HCT116 (cell line): ENCODE data around the gene SFXN5. TPM values are rescaled to one million over a fixed set of nuclear protein-coding genes. Genes with fewer than 3 reads are reported as not detected.

Experiments used
- ATAC-seq: fragments of 200-7000 bp; cut with Tn5 transposase; 2 replicates; pipeline ENCODE4 v1.9.1; 2020; ENCODE audit warnings: mild to moderate bottlenecking, moderate library complexity
- BruUV-seq: library from RNA; stranded (reverse); fragments of 400-500 nt; replicated peaks from 2 replicates; lab custom pipeline; 2021; lab: Mats Ljungman, UMichigan
- CTCF ChIA-PET: fragments of 300-600 bp; sonication (Branson Sonifier 250); formaldehyde crosslinking; loops from one replicate; lab custom pipeline; 2021; ENCODE audit warnings: antibody characterized with exemption; lab: Charles Lee
- POLR2A ChIA-PET: fragments of 300-600, 350-600 bp; sonication (Branson Sonifier 250); formaldehyde crosslinking; loops from one replicate; lab custom pipeline; 2021; ENCODE audit warnings: antibody characterized with exemption; lab: Charles Lee
- RAD21 ChIA-PET, 2 experiments: fragments of 300-600 bp; sonication (Branson Sonifier 250); formaldehyde crosslinking; loops; one replicate each; lab custom pipeline; 2023; ENCODE audit warnings: low total read pairs in 2 of 2; ENCODE audit not compliant: uncharacterized antibody in 2 of 2, unreplicated experiment in 2 of 2, low non-redundant PET in 1 of 2; lab: Charles Lee
- DNase-seq: peaks from one replicate; pipeline ENCODE4 v3.0.0-alpha.2; 2010; ENCODE audit warnings: low read depth, low spot score
- H2AFZ ChIP-seq: fragments of 200-600 bp; shearing (Covaris generic), sonication (generic); 2 replicates; pipeline ENCODE4 v1.6.1; 2017; ENCODE audit warnings: low read depth, mixed run types, mixed read lengths, antibody characterized with exemption, low read length; ENCODE audit not compliant: poor library complexity, severe bottlenecking
- H3K27ac ChIP-seq: 2 replicates; pipeline ENCODE4 v1.5.1; 2012; ENCODE audit warnings: low read depth, low read length
- H3K27me3 ChIP-seq: fragments of 200-600 bp; sonication (generic); 2 replicates; pipeline ENCODE4 v1.6.1; 2016; ENCODE audit warnings: mixed run types, low read length, mixed read lengths; ENCODE audit not compliant: insufficient read depth
- H3K36me3 ChIP-seq, 2 experiments: fragments of 200-500 bp in 1 of 2; fragments of 200-600 bp in 1 of 2; sonication (Bioruptor generic) in 1 of 2; sonication (generic) in 1 of 2; 2 replicates each; pipeline versions ENCODE4 v1.5.1 to v1.6.1; 2014 to 2016; ENCODE audit warnings: low read length in 2 of 2, inconsistent platforms in 1 of 2, mixed read lengths in 1 of 2, mixed run types in 1 of 2; ENCODE audit not compliant: insufficient read depth in 2 of 2, control insufficient read depth in 1 of 2
- H3K4me1 ChIP-seq, 2 experiments: fragments of 200-600 bp in 1 of 2; sonication (generic) in 1 of 2; 2 replicates each; pipeline versions ENCODE4 v1.5.1 to v1.6.1; 2012 to 2017; ENCODE audit warnings: low read length in 2 of 2, inconsistent platforms in 1 of 2, mild to moderate bottlenecking in 1 of 2, mixed read lengths in 1 of 2, mixed run types in 1 of 2, moderate library complexity in 1 of 2; ENCODE audit not compliant: insufficient read depth in 2 of 2, control insufficient read depth in 1 of 2
- H3K4me2 ChIP-seq: fragments of 200-600 bp; sonication (generic); 2 replicates; pipeline ENCODE4 v1.6.1; 2017; ENCODE audit warnings: mixed run types, low read length, mixed read lengths
- H3K4me3 ChIP-seq, 2 experiments: fragments of 200-600 bp in 1 of 2; sonication (generic) in 1 of 2; replicated peaks in 1 of 2; 2 replicates each; pipeline ENCODE4 v1.5.1; 2011 to 2016; ENCODE audit warnings: low read length in 2 of 2, control low read depth in 1 of 2, low read depth in 1 of 2, mild to moderate bottlenecking in 1 of 2, mixed read lengths in 1 of 2, mixed run types in 1 of 2
- H3K79me2 ChIP-seq: fragments of 200-600 bp; sonication (generic); 2 replicates; pipeline ENCODE4 v1.6.1; 2017; ENCODE audit warnings: mild to moderate bottlenecking, mixed run types, low read length, moderate library complexity, mixed read lengths; ENCODE audit not compliant: insufficient read depth
- H3K9ac ChIP-seq: fragments of 200-600 bp; sonication (generic); 2 replicates; pipeline ENCODE4 v1.6.1; 2016; ENCODE audit warnings: low read length, mixed read lengths
- H3K9me2 ChIP-seq: fragments of 200-600 bp; sonication (generic), shearing (Covaris generic); 2 replicates; pipeline ENCODE4 v1.6.1; 2017; ENCODE audit warnings: mixed run types, mild to moderate bottlenecking, moderate library complexity; ENCODE audit not compliant: insufficient read depth
- H3K9me3 ChIP-seq, 2 experiments: fragments of 200-500 bp in 1 of 2; fragments of 200-600 bp in 1 of 2; sonication (Bioruptor generic) in 1 of 2; sonication (generic) in 1 of 2; 2 replicates each; pipeline ENCODE4 v1.6.1; 2014 to 2017; ENCODE audit warnings: low read length in 2 of 2, mixed read lengths in 2 of 2, inconsistent platforms in 1 of 2, low read depth in 1 of 2, mild to moderate bottlenecking in 1 of 2, mixed run types in 1 of 2, moderate library complexity in 1 of 2; ENCODE audit not compliant: control insufficient read depth in 1 of 2, insufficient read depth in 1 of 2
- H4K20me1 ChIP-seq: fragments of 200-600 bp; sonication (generic), shearing (Covaris generic); 2 replicates; pipeline ENCODE4 v1.6.1; 2017; ENCODE audit warnings: mixed run types, mild to moderate bottlenecking, moderate library complexity; ENCODE audit not compliant: insufficient read depth
- CBX3 ChIP-seq: IDR thresholded peaks from 2 replicates; pipeline ENCODE4 v1.6.1; 2012; ENCODE audit warnings: low read depth
- EGR1 ChIP-seq: IDR thresholded peaks from 2 replicates; pipeline ENCODE4 v1.6.1; 2012; ENCODE audit warnings: low read depth
- ELF1 ChIP-seq: IDR thresholded peaks from 2 replicates; pipeline ENCODE4 v1.6.1; 2012; ENCODE audit warnings: low read depth, borderline replicate concordance
- EZH2 ChIP-seq: fragments of 200-600 bp; sonication (generic); IDR thresholded peaks from 2 replicates; pipeline ENCODE4 v1.6.1; 2017; ENCODE audit warnings: antibody characterized with exemption, mixed run types
- EZH2phosphoT487 ChIP-seq: fragments of 200-600 bp; IDR thresholded peaks from 2 replicates; pipeline ENCODE4 v1.6.1; 2018; ENCODE audit warnings: antibody characterized with exemption, borderline replicate concordance
- FOSL1 ChIP-seq: IDR thresholded peaks from 2 replicates; pipeline ENCODE4 v1.6.1; 2012; ENCODE audit warnings: low read depth
- JUND ChIP-seq: IDR thresholded peaks from 2 replicates; pipeline ENCODE4 v1.6.1; 2012
- SIN3A ChIP-seq: IDR thresholded peaks from 2 replicates; pipeline ENCODE4 v1.6.1; 2012; ENCODE audit warnings: low read depth
- ZFX ChIP-seq: fragments of 450-650 bp; IDR thresholded peaks from 2 replicates; pipeline ENCODE4 v1.6.1; 2017
- ZNF274 ChIP-seq: fragments of 200-500 bp; sonication (Bioruptor generic); IDR thresholded peaks from 2 replicates; pipeline ENCODE4 v1.6.1; 2014; ENCODE audit warnings: mild to moderate bottlenecking, low read depth, low read length, inconsistent platforms
- intact Hi-C: fragments of 100-400 bp; cut with micrococcal nuclease; formaldehyde crosslinking; loops from 2 replicates; pipeline ENCODE4 v1.10.0; 2022
- total RNA-seq: library from RNA; stranded (reverse); gene quantifications from one replicate; pipeline ENCODE4 v1.2.1, GENCODE V29; 2021; ENCODE audit not compliant: unreplicated experiment
- TF ChIP-seq, protein P1 (sequence below): IDR thresholded peaks from 2 replicates; pipeline ENCODE4 v1.6.1; 2012
- TF ChIP-seq, protein P2 (sequence below): IDR thresholded peaks from 2 replicates; pipeline ENCODE4 v1.6.1; 2011; ENCODE audit warnings: mild to moderate bottlenecking, low read length, moderate library complexity; ENCODE audit not compliant: insufficient replicate concordance; ENCODE audit errors: extremely low read depth
- TF ChIP-seq, protein P3 (sequence below), 3 experiments: fragments of 200-600 bp in 1 of 3; sonication (generic) in 1 of 3; IDR thresholded peaks in 2 of 3; conservative IDR thresholded peaks in 1 of 3; 2 replicates each; pipeline ENCODE4 v1.5.1; 2012 to 2017; ENCODE audit warnings: low read depth in 2 of 3, low read length in 2 of 3, antibody characterized with exemption in 1 of 3, borderline replicate concordance in 1 of 3, control low read depth in 1 of 3, mild to moderate bottlenecking in 1 of 3, mixed read lengths in 1 of 3, mixed run types in 1 of 3, moderate library complexity in 1 of 3; ENCODE audit not compliant: insufficient read depth in 1 of 3
- TF ChIP-seq, protein P4 (sequence below): IDR thresholded peaks from 2 replicates; pipeline ENCODE4 v1.6.1; 2012; ENCODE audit warnings: low read depth

SFXN5 gene
- total RNA-seq, 1 experiment from 2014 or later, result 10.0 TPM

DNA sequence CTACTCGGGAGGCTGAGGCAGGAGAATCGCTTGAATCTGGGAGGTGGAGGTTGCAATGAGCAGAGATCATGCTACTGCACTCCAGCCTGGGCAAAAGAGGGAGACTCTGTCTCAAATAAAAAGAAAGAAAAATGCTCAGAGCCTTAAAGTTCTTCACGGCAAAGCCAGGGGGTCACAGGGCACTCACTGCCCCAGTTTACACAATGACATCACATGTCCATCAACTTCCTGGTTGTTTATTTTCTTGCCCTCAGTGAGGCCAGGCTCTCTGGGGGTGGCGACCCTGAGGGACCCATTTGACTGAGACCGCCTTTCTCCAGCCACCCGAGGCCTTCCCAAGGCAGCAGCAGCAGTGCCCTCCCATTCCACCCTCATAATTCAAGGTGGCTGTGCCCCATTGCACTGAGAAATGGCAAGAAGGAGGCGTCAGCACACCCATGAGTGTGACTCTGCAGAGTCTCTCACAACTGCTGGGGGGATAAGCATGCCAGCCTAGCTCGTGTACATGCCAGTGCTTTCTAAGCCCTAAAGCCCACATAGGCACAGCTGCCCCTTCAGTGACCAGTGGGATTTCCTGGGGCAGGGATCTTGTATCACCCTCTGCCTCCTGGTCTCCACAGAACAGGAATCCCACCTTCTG is 50.0 kb downstream of the SFXN5 start:
- Histone ChIP-seq H3K4me1 (peaks cover 7 to 11% of the 10 kb centered on the region in 2 experiments; a peak in 3 of 4 replicates), H3K9ac (no peak overlapping the region), H2AFZ (no peak overlapping the region), H3K27me3 (no peaks in the 10 kb centered on the region), H3K9me2 (no peaks in the 10 kb centered on the region), H3K36me3 (no peaks in the 10 kb centered on the region), H3K27ac (no peak overlapping the region; the same call in 1 of the 2 replicates), H4K20me1 (no peaks in the 10 kb centered on the region), H3K4me3 (no peak overlapping the region), H3K4me2 (no peak overlapping the region), H3K79me2 (no peaks in the 10 kb centered on the region), H3K9me3 (no peaks in the 10 kb centered on the region)
- TF ChIP-seq CBX3 (no peak), EZH2 (no peak), EGR1 (no peak), EZH2phosphoT487 (no peak), JUND (no peak), FOSL1 (no peak), ELF1 (no peak), ZFX (no peak), ZNF274 (no peak), SIN3A (no peak)
- TF ChIP-seq, protein P1, sequence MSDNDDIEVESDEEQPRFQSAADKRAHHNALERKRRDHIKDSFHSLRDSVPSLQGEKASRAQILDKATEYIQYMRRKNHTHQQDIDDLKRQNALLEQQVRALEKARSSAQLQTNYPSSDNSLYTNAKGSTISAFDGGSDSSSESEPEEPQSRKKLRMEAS, result no peak
- TF ChIP-seq, protein P2, sequence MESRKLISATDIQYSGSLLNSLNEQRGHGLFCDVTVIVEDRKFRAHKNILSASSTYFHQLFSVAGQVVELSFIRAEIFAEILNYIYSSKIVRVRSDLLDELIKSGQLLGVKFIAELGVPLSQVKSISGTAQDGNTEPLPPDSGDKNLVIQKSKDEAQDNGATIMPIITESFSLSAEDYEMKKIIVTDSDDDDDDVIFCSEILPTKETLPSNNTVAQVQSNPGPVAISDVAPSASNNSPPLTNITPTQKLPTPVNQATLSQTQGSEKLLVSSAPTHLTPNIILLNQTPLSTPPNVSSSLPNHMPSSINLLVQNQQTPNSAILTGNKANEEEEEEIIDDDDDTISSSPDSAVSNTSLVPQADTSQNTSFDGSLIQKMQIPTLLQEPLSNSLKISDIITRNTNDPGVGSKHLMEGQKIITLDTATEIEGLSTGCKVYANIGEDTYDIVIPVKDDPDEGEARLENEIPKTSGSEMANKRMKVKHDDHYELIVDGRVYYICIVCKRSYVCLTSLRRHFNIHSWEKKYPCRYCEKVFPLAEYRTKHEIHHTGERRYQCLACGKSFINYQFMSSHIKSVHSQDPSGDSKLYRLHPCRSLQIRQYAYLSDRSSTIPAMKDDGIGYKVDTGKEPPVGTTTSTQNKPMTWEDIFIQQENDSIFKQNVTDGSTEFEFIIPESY, result no peak
- TF ChIP-seq, protein P3, sequence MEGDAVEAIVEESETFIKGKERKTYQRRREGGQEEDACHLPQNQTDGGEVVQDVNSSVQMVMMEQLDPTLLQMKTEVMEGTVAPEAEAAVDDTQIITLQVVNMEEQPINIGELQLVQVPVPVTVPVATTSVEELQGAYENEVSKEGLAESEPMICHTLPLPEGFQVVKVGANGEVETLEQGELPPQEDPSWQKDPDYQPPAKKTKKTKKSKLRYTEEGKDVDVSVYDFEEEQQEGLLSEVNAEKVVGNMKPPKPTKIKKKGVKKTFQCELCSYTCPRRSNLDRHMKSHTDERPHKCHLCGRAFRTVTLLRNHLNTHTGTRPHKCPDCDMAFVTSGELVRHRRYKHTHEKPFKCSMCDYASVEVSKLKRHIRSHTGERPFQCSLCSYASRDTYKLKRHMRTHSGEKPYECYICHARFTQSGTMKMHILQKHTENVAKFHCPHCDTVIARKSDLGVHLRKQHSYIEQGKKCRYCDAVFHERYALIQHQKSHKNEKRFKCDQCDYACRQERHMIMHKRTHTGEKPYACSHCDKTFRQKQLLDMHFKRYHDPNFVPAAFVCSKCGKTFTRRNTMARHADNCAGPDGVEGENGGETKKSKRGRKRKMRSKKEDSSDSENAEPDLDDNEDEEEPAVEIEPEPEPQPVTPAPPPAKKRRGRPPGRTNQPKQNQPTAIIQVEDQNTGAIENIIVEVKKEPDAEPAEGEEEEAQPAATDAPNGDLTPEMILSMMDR (IDR thresholded peaks at IDR 0.05 in 2 of 3, conservative IDR thresholded peaks at IDR 0.05 in 1 of 3; ENCODE audit: borderline replicate concordance in 1 of 3, insufficient read depth in 1 of 3, low read depth in 2 of 3, low read length in 2 of 3), result no peak
- TF ChIP-seq, protein P4, sequence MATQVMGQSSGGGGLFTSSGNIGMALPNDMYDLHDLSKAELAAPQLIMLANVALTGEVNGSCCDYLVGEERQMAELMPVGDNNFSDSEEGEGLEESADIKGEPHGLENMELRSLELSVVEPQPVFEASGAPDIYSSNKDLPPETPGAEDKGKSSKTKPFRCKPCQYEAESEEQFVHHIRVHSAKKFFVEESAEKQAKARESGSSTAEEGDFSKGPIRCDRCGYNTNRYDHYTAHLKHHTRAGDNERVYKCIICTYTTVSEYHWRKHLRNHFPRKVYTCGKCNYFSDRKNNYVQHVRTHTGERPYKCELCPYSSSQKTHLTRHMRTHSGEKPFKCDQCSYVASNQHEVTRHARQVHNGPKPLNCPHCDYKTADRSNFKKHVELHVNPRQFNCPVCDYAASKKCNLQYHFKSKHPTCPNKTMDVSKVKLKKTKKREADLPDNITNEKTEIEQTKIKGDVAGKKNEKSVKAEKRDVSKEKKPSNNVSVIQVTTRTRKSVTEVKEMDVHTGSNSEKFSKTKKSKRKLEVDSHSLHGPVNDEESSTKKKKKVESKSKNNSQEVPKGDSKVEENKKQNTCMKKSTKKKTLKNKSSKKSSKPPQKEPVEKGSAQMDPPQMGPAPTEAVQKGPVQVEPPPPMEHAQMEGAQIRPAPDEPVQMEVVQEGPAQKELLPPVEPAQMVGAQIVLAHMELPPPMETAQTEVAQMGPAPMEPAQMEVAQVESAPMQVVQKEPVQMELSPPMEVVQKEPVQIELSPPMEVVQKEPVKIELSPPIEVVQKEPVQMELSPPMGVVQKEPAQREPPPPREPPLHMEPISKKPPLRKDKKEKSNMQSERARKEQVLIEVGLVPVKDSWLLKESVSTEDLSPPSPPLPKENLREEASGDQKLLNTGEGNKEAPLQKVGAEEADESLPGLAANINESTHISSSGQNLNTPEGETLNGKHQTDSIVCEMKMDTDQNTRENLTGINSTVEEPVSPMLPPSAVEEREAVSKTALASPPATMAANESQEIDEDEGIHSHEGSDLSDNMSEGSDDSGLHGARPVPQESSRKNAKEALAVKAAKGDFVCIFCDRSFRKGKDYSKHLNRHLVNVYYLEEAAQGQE, result no peak
- ATAC-seq (no peak), DNase-seq (no peak)
- BruUV-seq, result no TSS peak
- POLR2A ChIA-PET, result no interaction called here
- intact Hi-C loops, result no loop called here
- RAD21 ChIA-PET, result no interaction called here
- CTCF ChIA-PET, result no interaction called here
